NCI-H446 treated with DMSO at 0.1 percent for 48 hours (cell line): ENCODE data around the gene FMNL1.

Experiments used
- DNase-seq: peaks from one replicate; lab custom pipeline; 2025; lab: John Stamatoyannopoulos, UW

The FMNL1 gene

GRCh38 chr17:45223539-45224528, 2.1 kb downstream of the FMNL1 start:
- no peak for DNase-seq

GRCh38 chr17:45224671-45225050, 3.0 kb downstream of the FMNL1 start:
- DNase-seq: no peak

GRCh38 chr17:45225051-45225700, 3.5 kb downstream of the FMNL1 start:
- DNase-seq: no peak

DNA sequence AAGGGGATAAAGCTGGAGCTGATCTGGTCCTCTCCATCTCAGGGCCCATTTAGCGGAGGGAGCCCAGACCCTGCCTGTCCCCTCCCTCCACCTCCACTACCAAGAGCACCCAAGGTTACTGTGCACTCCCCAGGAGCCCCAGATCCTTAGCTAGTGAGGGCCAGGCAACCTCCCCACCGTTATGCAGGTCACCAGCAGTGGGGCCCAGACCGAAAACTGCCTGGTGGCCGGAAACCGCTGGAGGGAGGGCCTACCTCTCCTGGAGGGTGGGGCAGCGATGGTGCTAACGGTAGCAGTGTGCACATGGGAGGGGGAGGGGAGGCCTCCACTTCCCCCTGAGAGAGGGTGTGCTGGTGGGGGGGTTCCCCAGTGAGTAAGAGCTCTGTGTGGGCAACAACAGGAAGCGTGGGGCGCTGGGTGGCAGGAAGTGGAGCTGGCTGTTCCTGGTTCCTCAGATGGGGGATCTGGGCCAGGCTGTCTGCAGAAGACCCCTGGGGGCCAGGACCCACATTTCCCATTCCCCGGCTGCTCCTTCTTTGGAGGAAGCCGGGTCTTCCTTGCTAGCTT, 4.4 kb downstream of the FMNL1 start:
- no peak for DNase-seq

DNA sequence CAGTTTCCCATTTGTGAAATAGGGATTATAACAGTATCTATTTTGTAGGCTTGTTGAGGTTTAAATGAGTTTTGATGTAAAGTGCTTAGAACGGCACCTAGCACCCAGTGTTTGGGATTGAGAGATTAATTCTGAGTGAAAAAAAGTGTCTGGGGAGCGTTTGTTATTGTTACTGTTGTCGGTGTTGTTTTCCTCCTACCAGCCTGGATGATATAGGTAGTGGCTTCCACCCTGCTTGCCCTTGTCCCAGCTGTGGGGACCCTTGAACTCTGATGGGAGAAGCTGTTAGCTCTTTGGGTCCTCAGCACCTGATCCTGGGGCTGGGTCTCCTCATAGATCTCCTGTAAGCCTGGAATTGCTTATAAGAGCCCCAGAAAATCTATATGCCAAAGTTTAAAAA, 4.9 kb downstream of the FMNL1 start:
- no peak for DNase-seq

- no peak for DNase-seq
Observed at GRCh38 chr17:45227101-45227925, 5.6 kb downstream of the FMNL1 start.

DNA sequence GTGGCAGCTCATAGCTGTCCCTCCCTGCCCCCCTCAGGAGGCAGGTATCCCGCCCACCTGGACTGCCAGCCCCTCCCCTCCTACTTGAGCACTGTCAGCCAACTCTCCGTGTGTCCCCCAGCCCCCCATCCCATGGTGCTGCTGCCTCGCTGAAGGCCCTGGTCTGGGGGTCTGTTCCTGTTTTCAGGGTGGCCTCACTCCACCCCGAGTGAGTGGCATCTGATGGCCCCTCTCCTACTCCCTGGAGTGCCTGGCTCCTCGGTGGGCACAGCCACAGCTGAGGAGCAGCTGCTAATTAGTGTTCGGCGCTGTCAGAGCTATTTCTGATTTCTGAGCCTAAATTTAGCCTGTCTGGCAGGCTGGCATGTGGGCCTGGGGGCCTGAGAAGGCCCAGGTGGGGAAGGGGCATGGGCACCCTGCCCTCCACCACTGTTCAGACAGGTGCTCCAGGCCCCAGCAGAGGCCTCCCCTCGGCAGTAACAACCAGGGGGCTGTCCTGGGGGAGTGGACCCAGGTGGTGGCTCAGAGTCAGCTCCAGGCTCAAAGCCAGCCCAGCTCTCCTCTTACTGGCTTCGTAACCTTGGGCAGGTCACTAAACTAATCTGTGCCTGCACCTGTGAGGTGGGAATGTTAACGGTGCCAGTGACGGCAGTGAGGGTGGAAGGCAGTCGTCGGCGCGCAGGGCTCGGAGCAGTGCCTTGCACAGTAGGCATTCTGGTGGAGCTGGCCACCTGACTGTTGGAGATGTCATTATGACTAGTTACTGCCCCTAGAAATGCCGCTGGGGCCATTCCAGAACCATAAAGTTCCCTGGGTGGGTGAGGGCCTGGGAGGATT, 6.5 kb downstream of the FMNL1 start:
- DNase-seq: no peak

- DNase-seq: no peak
Observed at GRCh38 chr17:45228763-45229539, 7.3 kb downstream of the FMNL1 start.

GRCh38 chr17:45229681-45230409, 8.2 kb downstream of the FMNL1 start:
- DNase-seq: no peak

GRCh38 chr17:45230410-45230786, 8.7 kb downstream of the FMNL1 start:
- DNase-seq: no peak

DNA sequence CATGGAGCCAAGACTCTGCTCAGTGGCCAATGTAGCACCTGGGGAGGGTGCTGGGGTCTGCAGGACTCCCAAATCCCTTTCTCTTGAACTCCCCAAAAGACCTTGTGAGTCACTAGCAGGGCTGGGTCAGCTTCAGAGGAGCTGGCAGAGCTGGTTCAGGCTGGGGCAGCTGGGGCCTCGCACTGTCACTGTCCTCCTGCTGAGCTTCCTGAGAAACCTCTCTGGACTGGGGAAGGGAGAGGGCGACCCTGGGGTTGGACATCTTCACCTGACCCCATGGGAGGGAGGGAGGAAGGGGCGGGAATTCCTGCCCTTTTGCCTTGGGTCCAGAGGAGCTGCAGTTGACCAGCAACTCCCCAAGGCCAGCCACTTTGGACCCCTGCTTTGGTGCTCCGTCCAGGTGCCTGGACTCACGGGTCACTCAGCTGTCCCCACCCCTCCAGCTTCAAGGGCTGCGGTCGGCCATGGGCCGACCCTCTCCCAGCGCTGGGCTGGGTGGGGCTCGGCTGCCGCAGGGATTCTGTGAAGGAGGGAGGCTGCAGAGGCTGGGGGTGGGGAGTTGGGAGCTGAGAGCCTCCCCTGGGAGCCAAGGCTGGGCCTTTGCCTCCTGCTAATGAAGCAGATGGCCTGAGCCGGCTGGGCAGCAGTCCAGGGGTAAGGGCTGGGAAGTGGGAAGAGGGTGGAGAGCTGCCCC, 9.2 kb downstream of the FMNL1 start:
- peak; percentile 12 for DNase-seq

GRCh38 chr17:45231481-45232116, 9.9 kb downstream of the FMNL1 start:
- no peak for DNase-seq

- DNase-seq: no peak
Observed at GRCh38 chr17:45232514-45233422, 11.1 kb downstream of the FMNL1 start.

DNA sequence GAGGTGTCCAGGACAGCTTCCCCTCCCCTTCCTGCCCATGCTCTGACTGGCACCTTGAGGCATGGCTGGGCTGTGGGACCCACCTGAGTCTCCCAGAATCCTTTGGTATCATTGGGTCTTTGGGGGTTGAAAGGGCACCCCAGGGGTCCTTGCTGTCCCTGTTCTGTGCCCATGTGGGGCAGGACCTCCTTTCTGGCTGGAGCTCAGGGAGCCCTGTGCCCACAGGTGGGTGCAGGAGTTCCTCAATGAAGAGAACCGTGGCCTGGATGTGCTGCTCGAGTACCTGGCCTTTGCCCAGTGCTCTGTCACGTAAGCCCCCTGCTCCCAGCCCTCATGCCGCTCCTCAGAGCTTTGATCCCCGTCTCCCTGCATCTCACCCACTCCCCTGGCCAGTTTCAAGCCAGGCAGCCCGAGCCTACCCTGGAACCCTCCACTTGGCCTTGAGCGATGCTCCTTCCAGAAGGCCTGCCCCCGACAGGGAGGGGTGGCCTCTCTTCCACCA, 11.8 kb downstream of the FMNL1 start:
- no peak for DNase-seq

- DNase-seq: no peak
Observed at GRCh38 chr17:45234641-45235415, 13.1 kb downstream of the FMNL1 start.
